Measurements from ENCODE around the gene PPARD. TPM values are rescaled to one million over a fixed set of nuclear protein-coding genes. Genes with fewer than 3 reads are reported as not detected.
"Not testable (repeated sequence)": the region's sequence is repeated elsewhere in the genome, so short reads cannot be mapped to it uniquely, and the experiment has no call there.

PPARD gene
- total and polyA plus RNA-seq, 10 donors, result 9.4 to 37.4 (median 30.2) TPM

DNA sequence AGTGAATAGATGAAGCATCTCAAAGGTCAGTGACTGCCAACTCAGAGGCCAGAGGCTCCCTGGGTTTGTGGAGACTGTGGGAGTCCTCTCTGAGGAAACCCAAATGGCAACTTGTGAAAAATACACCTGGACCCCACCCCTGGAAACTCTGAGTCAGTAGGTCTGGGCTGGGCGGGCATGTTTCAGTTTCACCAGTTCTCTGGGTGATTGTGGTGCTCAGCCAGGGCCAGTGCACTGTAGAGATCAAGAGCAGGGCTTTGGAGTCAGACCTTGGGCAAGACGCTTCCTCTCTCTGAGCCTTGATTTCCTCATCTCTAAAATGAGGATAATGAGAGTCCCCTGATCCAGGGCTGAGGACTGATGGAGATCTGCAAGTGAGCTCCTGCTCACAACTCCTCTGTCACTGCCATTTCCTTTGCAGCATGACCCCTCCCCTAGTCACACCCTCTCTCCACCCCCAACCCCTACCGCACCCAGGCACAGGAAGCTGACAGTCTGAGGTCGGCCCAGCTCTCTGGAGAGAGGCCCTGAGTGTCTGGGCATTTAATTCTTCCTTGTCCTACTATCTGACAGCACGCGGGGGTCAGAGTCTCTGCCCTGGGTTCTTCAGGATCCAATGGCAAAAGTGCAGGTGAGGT, 39.6 kb upstream of the PPARD start:
- intact Hi-C loops (cut with DNase I; ENCODE audit: low total_unique reads), result no loop called here
- WGBS, 5 donors, result 4 to 15% (median 7%) methylated on average over 6 of the region's 6 CpGs
- Histone ChIP-seq H3K4me1 (peaks cover 41 to 99% (median 75%) of the 10 kb centered on the region in 6 donors), H3K27me3 (replicated peaks in 1 of 7) (no peaks in the 10 kb centered on the region), H3K9me3 (no peaks in the 10 kb centered on the region), H3K27ac (peak overlapping the region; percentile 66 to 98 (median 94)), H3K36me3 (peaks cover 0 to 36% (median 3%) of the 10 kb centered on the region in 6 donors), H3K4me3 (peak overlapping the region in 6 of 8 donors; percentile 6 to 58 (median 22))
- peak; percentile 94 for DNase-seq
- TF ChIP-seq POLR2AphosphoS5 (IDR thresholded peaks at IDR 0.05) (peak in 2 of 3 donors; percentile 87 to 89), POLR2A (IDR thresholded peaks at IDR 0.05) (no peak)

DNA sequence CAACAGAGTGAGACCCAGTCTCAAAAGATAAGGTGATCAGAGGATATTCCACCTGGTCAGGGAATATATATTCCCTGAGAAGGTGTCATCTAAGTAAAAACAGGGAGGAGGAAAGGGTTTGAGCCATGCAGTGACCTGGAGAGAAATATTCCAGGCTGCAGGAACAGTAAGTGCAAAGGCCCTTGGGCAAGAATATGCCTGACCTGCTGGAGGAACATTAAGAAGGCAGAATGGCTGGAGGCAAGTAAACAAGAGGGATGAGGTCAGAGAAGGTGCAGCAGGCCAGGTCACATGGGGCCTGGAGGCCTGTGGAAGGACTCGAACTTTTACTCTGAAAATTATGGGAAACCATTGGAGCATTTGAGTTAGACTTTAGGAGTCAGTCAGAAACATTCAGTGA, 38.1 kb upstream of the PPARD start:
- Histone ChIP-seq H3K9me3 (no peaks in the 10 kb centered on the region), H3K27ac (peak overlapping the region in 6 of 8 donors; percentile 26 to 98 (median 96)), H3K4me3 (peak overlapping the region in 1 of 8 donors; percentile 58), H3K4me1 (peaks cover 33 to 99% (median 66%) of the 10 kb centered on the region in 6 donors), H3K36me3 (peaks cover 0 to 43% (median 3%) of the 10 kb centered on the region in 6 donors), H3K27me3 (replicated peaks in 1 of 7) (no peaks in the 10 kb centered on the region)
- peak; percentile 37 for DNase-seq
- intact Hi-C loops (cut with DNase I; ENCODE audit: low total_unique reads), result no loop called here
- TF ChIP-seq, protein P1, sequence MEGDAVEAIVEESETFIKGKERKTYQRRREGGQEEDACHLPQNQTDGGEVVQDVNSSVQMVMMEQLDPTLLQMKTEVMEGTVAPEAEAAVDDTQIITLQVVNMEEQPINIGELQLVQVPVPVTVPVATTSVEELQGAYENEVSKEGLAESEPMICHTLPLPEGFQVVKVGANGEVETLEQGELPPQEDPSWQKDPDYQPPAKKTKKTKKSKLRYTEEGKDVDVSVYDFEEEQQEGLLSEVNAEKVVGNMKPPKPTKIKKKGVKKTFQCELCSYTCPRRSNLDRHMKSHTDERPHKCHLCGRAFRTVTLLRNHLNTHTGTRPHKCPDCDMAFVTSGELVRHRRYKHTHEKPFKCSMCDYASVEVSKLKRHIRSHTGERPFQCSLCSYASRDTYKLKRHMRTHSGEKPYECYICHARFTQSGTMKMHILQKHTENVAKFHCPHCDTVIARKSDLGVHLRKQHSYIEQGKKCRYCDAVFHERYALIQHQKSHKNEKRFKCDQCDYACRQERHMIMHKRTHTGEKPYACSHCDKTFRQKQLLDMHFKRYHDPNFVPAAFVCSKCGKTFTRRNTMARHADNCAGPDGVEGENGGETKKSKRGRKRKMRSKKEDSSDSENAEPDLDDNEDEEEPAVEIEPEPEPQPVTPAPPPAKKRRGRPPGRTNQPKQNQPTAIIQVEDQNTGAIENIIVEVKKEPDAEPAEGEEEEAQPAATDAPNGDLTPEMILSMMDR (IDR thresholded peaks at IDR 0.05 in 8 of 11, conservative IDR thresholded peaks at IDR 0.05 in 3 of 11), result no peak
- TF ChIP-seq POLR2A (IDR thresholded peaks at IDR 0.05) (no peak), POLR2AphosphoS5 (IDR thresholded peaks at IDR 0.05) (no peak)
- 74 to 96% (median 89%) methylated on average over 1 of the region's 1 CpG for WGBS, 5 donors

DNA sequence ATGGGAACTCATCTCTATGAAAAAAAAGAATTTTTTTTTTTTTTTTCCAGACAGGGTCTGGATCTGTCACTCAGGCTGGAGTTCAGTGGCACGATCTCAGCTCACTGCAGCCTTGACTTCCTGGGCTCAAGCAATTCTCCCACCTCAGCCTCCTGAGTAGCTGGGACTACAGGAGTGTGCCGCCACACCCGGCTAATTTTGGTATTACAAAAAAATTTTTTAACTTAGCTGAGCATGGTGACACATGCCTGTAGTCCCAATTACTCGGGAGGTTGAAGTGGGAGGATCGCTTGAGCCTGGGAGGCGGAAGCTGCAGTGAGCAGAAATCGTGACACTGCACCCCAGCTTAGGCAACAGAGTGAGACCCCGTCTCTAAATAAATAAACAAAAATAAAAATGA, 37.2 kb upstream of the PPARD start:
- WGBS, 5 donors, result 89 to 95% (median 94%) methylated on average over 8 of the region's 8 CpGs
- Histone ChIP-seq H3K36me3 (peaks cover 0 to 46% (median 3%) of the 10 kb centered on the region in 6 donors), H3K4me1 (peaks cover 30 to 99% (median 65%) of the 10 kb centered on the region in 6 donors), H3K27ac (peak overlapping the region in 3 of 8 donors; percentile 97 to 98 (median 98)), H3K27me3 (replicated peaks in 1 of 7) (no peaks in the 10 kb centered on the region), H3K9me3 (no peaks in the 10 kb centered on the region), H3K4me3 (no peak overlapping the region)
- DNase-seq, result no peak
- no peak for TF ChIP-seq POLR2AphosphoS5 (IDR thresholded peaks at IDR 0.05)
- TF ChIP-seq POLR2A (IDR thresholded peaks at IDR 0.05), result no peak
- TF ChIP-seq, protein P1 (IDR thresholded peaks at IDR 0.05 in 8 of 11, conservative IDR thresholded peaks at IDR 0.05 in 3 of 11), result no peak
- intact Hi-C loops (cut with DNase I; ENCODE audit: low total_unique reads), result no loop called here

DNA sequence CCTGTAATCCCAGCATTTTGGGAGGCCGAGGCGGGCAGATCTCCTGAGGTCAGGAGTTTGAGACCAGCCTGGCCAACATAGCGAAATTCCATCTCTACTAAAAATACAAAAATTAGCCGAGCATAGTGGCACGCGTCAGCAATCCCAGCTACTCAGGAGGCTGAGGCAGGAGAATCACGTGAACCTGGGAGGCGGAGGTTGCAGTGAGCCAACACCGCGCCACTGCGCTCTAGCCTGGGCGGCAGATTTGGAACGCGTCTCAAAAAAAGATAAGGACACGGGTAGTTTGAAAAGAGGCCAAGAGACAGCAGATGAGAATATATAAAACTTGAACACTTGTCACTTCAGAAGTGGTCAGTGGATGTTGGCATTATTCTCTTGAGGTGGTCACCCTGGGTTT, 35.2 kb upstream of the PPARD start:
- H3K27me3 ChIP-seq (replicated peaks in 1 of 7); H3K27ac ChIP-seq; H3K9me3 ChIP-seq; intact Hi-C loops (cut with DNase I; ENCODE audit: low total_unique reads); H3K4me3 ChIP-seq: not testable (repeated sequence)
- TF ChIP-seq POLR2AphosphoS5 (IDR thresholded peaks at IDR 0.05), result peak in 1 of 3 donors; percentile 30
- peaks cover 0 to 56% (median 3%) of the 10 kb centered on the region in 6 donors for H3K36me3 ChIP-seq
- DNase-seq, result peak; percentile 25
- peaks cover 33 to 99% (median 65%) of the 10 kb centered on the region in 6 donors for H3K4me1 ChIP-seq
- 93 to 96% (median 95%) methylated on average over 15 of the region's 15 CpGs for WGBS, 5 donors

DNA sequence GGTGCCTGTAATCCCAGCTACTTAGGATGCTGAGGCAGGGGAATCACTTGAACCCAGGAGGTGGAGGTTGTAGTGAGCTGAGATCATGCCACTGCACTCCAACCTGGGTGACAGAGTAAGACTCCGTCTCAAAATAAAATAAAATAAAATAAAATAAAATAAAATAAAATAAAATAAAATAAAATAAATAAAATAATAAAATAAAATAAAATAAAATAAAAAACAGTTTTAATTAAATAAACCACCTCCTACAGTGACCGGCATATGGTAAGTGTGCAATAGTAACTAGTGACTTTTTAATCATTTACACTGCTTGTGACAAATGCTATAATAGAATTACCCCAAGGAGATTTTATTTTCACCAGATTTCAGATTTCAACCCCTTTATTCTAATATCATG, 33.8 kb upstream of the PPARD start:
- peaks cover 0 to 69% (median 6%) of the 10 kb centered on the region in 6 donors for H3K36me3 ChIP-seq
- H3K27me3 ChIP-seq (replicated peaks in 1 of 7); DNase-seq; H3K4me3 ChIP-seq; intact Hi-C loops (cut with DNase I; ENCODE audit: low total_unique reads); H3K9me3 ChIP-seq: not testable (repeated sequence)
- peak overlapping the region in 2 of 8 donors; percentile 89 to 92 for H3K27ac ChIP-seq
- H3K4me1 ChIP-seq, result peaks cover 23 to 99% (median 65%) of the 10 kb centered on the region in 6 donors
- WGBS, 5 donors, result 94 to 98% (median 96%) methylated on average over 2 of the region's 2 CpGs

Measured in spleen (tissue), 11 donors.